GM23338 (cell line): ENCODE measurements around the gene PRR19. TPM values are rescaled to one million over a fixed set of nuclear protein-coding genes. Genes with fewer than 3 reads are reported as not detected.

ENCODE experiments used
- ATAC-seq: fragments of 200-7000 bp; cut with Tn5 transposase; 3 replicates; pipeline ENCODE4 v1.9.1; 2020
- DNase-seq: peaks from one replicate; pipeline ENCODE4 v3.0.0-alpha.2; 2015; ENCODE audit warnings: low spot score
- H2AFZ ChIP-seq: fragments of 200-600 bp; sonication (generic); 2 replicates; pipeline ENCODE4 v1.8.0; 2016; ENCODE audit warnings: antibody characterized with exemption, mild to moderate bottlenecking, moderate library complexity
- H3F3A ChIP-seq: fragments of 200-600 bp; sonication (generic); replicated peaks from 2 replicates; pipeline ENCODE4 v1.8.0; 2017; ENCODE audit warnings: antibody characterized with exemption, mixed run types, low read depth
- H3K27ac ChIP-seq: fragments of 200-600 bp; sonication (generic); 2 replicates; pipeline ENCODE4 v1.6.1; 2016; ENCODE audit warnings: low read depth
- H3K27me3 ChIP-seq: fragments of 200-600 bp; sonication (generic); 2 replicates; pipeline ENCODE4 v1.8.0; 2016; ENCODE audit warnings: mild to moderate bottlenecking, mixed run types, moderate library complexity; ENCODE audit not compliant: insufficient read depth
- H3K36me3 ChIP-seq: fragments of 200-600 bp; sonication (generic); 2 replicates; pipeline ENCODE4 v1.8.0; 2016; ENCODE audit warnings: mild to moderate bottlenecking; ENCODE audit not compliant: insufficient read depth
- H3K4me1 ChIP-seq: fragments of 200-600 bp; sonication (generic); 2 replicates; pipeline ENCODE4 v1.8.0; 2016; ENCODE audit warnings: mild to moderate bottlenecking, moderate library complexity; ENCODE audit not compliant: insufficient read depth
- H3K4me2 ChIP-seq: fragments of 200-600 bp; sonication (generic); 2 replicates; pipeline ENCODE4 v1.7.1; 2017; ENCODE audit warnings: mixed run types
- H3K4me3 ChIP-seq: fragments of 200-600 bp; sonication (generic); 2 replicates; pipeline ENCODE4 v1.6.1; 2016; ENCODE audit warnings: mixed run types
- H3K79me2 ChIP-seq: fragments of 200-600 bp; sonication (generic); replicated peaks from 2 replicates; pipeline ENCODE4 v1.8.0; 2017; ENCODE audit warnings: mild to moderate bottlenecking; ENCODE audit not compliant: insufficient read depth
- H3K9me2 ChIP-seq: fragments of 200-600 bp; sonication (generic); 2 replicates; pipeline ENCODE4 v1.8.0; 2017; ENCODE audit not compliant: insufficient read depth
- H4K20me1 ChIP-seq: fragments of 200-600 bp; sonication (generic); replicated peaks from 2 replicates; pipeline ENCODE4 v1.8.0; 2017; ENCODE audit warnings: mild to moderate bottlenecking; ENCODE audit not compliant: insufficient read depth
- H3K27ac Mint-ChIP-seq: 2 replicates; pipeline ENCODE4 v1.8.0; 2020; ENCODE audit warnings: inconsistent platforms, mild to moderate bottlenecking, moderate library complexity, mixed read lengths
- H3K27me3 Mint-ChIP-seq: 3 replicates; pipeline ENCODE4 v1.8.0; 2022; ENCODE audit warnings: low read depth, mild to moderate bottlenecking, moderate library complexity, mixed read lengths, inconsistent platforms; ENCODE audit not compliant: insufficient read depth, poor library complexity
- H3K36me3 Mint-ChIP-seq: 3 replicates; pipeline ENCODE4 v1.8.0; 2021; ENCODE audit warnings: low read depth, mild to moderate bottlenecking, inconsistent platforms, moderate library complexity, mixed read lengths
- H3K4me1 Mint-ChIP-seq: 3 replicates; pipeline ENCODE4 v1.8.0; 2020; ENCODE audit warnings: mild to moderate bottlenecking, inconsistent platforms, mixed read lengths
- H3K4me3 Mint-ChIP-seq: 3 replicates; pipeline ENCODE4 v1.8.0; 2021; ENCODE audit warnings: moderate library complexity, mild to moderate bottlenecking, inconsistent platforms, mixed read lengths
- H3K9me3 Mint-ChIP-seq: 3 replicates; pipeline ENCODE4 v1.8.0; 2020; ENCODE audit warnings: moderate library complexity, mild to moderate bottlenecking, inconsistent platforms, mixed read lengths
- CTCF ChIP-seq, 2 experiments: fragments of 200-600 bp in 1 of 2; sonication (generic) in 1 of 2; conservative IDR thresholded peaks; 2 replicates each; pipeline versions ENCODE4 v1.5.1 to v1.6.1; 2016 to 2017; ENCODE audit warnings: antibody characterized with exemption in 2 of 2, low read depth in 2 of 2, mild to moderate bottlenecking in 2 of 2, moderate library complexity in 1 of 2
- NANOG ChIP-seq: IDR thresholded peaks from 2 replicates; pipeline ENCODE4 v1.6.1; 2016; ENCODE audit warnings: antibody characterized with exemption, borderline replicate concordance
- POLR2AphosphoS5 ChIP-seq: IDR thresholded peaks from 2 replicates; pipeline ENCODE4 v1.6.1; 2016; ENCODE audit warnings: antibody characterized with exemption, low read depth
- REST ChIP-seq: IDR thresholded peaks from one replicate; pipeline ENCODE4 v1.6.1; 2018; ENCODE audit warnings: antibody characterized with exemption; ENCODE audit not compliant: unreplicated experiment
- ZNF331 ChIP-seq: fragments of 250-450 bp; sonication (Bioruptor Pico); IDR thresholded peaks from 2 replicates; pipeline ENCODE4 v1.5.0; 2020; ENCODE audit warnings: low read depth, mild to moderate bottlenecking, moderate library complexity
- ZNF462 ChIP-seq: fragments of 250-450 bp; sonication (Bioruptor Pico); IDR thresholded peaks from 2 replicates; pipeline ENCODE4 v1.5.0; 2020; ENCODE audit warnings: mild to moderate bottlenecking, moderate library complexity
- polyA plus RNA-seq: library from polyadenylated mRNA; unstranded; fragments of >200 nt; fragmentation: Nextera tagmentation; extraction: Ambion mirVana; gene quantifications from 2 replicates; pipeline ENCODE4 v1.2.1, GENCODE V29; 2016
- total RNA-seq: library from RNA; depleted of rRNA; stranded (reverse); fragments of >200 nt; shearing (Covaris generic); gene quantifications from 2 replicates; pipeline ENCODE4 v1.2.3, GENCODE V29; 2014

Gene PRR19
- total and polyA plus RNA-seq, 2 experiments from 2014 or later: 3.6 to 4.1 TPM

GRCh38 chr19:42352301-42353259, 50.6 kb downstream of the PRR19 start (continued):
- no peak for TF ChIP-seq ZNF462 (CRISPR knock-in tag)
- no peak for TF ChIP-seq CTCF (conservative IDR thresholded peaks at IDR 0.05; ENCODE audit: low read depth in 2 of 2)
- no peak for TF ChIP-seq POLR2AphosphoS5

GRCh38 chr19:42353341-42354015, 51.5 kb downstream of the PRR19 start:
- Mint-ChIP-seq H3K9me3 (peaks cover 3% of the 10 kb centered on the region; the same call in 1 of the 3 replicates), H3K36me3 (peaks cover 17% of the 10 kb centered on the region; the same call in 2 of the 3 replicates), H3K27me3 (peaks cover 3% of the 10 kb centered on the region), H3K4me3 (no peak overlapping the region), H3K4me1 (peaks cover 11% of the 10 kb centered on the region), H3K27ac (no peak overlapping the region)
- no peak overlapping the region for H3K4me3 ChIP-seq
- H3K4me2 ChIP-seq: no peak overlapping the region
- H3K27ac ChIP-seq: no peak overlapping the region
- DNase-seq (no peak), ATAC-seq (no peak)
- H2AFZ ChIP-seq: no peak overlapping the region
- H4K20me1 ChIP-seq: no peaks in the 10 kb centered on the region
- H3K36me3 ChIP-seq: no peaks in the 10 kb centered on the region
- no peaks in the 10 kb centered on the region; the same call in 1 of the 2 replicates for H3K4me1 ChIP-seq
- H3K9me2 ChIP-seq: no peaks in the 10 kb centered on the region
- H3F3A ChIP-seq: no peaks in the 10 kb centered on the region
- no peaks in the 10 kb centered on the region for H3K79me2 ChIP-seq
- H3K27me3 ChIP-seq: no peaks in the 10 kb centered on the region
- TF ChIP-seq REST (no peak), NANOG (no peak), POLR2AphosphoS5 (no peak), ZNF331 (no peak), CTCF (conservative IDR thresholded peaks at IDR 0.05; ENCODE audit: low read depth in 2 of 2) (no peak)
